HG03342 (cell line): Measurements from ENCODE around the gene ATM.
"Not testable (repeated sequence)": the region's sequence is repeated elsewhere in the genome, so short reads cannot be mapped to it uniquely, and the experiment has no call there.

Experiments
- ATAC-seq: cut with Tn5 transposase; IDR thresholded peaks from one replicate; pipeline ENCODE4 v1.9.1; 2021; ENCODE audit warnings: mild to moderate bottlenecking, moderate library complexity; ENCODE audit not compliant: unreplicated experiment

ATM gene

GRCh38 chr11:108221911-108222573 lies 825 bp upstream of the ATM start:
- ATAC-seq: no peak

GRCh38 chr11:108223348-108224149 lies 682 bp downstream of the ATM start:
- peak; percentile 29 for ATAC-seq

- no peak for ATAC-seq
Observed at GRCh38 chr11:108224366-108224765, 1.5 kb downstream of the ATM start.

- ATAC-seq: no peak
Observed at GRCh38 chr11:108224911-108225786, 2.3 kb downstream of the ATM start.

GRCh38 chr11:108226036-108226435 lies 3.2 kb downstream of the ATM start:
- no peak for ATAC-seq

DNA sequence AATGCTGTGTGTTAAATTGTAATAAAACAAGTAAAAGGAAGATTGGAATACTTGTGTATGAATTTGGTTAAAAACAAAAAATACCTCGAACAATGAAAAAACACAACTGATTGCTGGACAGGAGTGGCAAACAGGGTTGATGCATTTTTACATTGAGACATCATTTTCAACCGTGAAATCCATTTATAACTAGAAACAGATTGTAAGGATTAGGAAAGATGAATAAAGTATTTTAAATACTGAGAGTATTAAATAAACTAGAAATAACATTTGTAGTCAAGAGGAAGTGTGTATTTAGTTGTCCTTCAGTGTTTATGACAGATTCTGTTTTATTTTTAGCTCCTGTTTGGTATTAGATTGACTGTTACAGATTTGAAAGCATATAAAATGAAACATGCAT lies 5.4 kb downstream of the ATM start:
- no peak for ATAC-seq

GRCh38 chr11:108233277-108233945 lies 10.5 kb downstream of the ATM start:
- no peak for ATAC-seq

DNA sequence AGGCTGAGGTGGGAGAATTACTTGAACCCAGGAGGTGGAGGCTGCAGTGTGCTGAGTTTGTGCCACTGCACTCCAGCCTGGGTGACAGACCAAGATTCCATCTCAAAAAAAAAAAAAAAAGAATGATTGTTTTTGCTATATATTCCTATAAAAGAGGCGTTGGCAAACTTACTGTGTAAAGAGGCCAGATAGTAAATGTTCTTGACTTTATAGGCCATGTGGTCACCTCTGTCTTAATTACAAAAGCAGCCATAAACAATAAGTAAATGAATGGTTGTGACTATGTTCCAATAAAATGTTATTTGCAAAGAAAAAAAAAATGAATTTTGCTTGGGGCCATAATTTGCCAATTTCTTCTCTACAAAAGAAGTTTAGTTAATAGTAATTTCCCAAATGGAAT lies 12.3 kb downstream of the ATM start:
- no peak for ATAC-seq

- no peak for ATAC-seq
Observed at GRCh38 chr11:108235633-108236032, 12.8 kb downstream of the ATM start.

DNA sequence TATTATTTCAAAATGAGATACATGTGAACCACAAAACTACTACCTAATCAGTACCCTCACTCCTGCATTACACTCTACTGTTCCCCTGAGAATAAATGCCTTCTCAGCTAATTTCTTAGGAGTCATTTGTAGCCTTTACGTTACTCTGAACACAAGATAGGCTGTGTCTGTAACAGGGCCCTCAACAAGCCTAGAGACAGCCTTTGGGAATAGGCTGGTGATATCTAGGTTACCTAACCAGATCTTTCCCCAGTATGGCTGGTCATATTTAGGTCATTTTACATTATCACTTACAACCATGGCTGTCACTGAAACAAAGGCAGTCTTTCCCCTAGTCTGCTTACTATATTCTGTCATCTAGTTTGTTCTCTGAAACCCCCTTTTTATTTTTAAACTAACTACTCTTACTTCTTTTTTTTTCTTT lies 14.2 kb downstream of the ATM start:
- peak; percentile 53 for ATAC-seq

DNA sequence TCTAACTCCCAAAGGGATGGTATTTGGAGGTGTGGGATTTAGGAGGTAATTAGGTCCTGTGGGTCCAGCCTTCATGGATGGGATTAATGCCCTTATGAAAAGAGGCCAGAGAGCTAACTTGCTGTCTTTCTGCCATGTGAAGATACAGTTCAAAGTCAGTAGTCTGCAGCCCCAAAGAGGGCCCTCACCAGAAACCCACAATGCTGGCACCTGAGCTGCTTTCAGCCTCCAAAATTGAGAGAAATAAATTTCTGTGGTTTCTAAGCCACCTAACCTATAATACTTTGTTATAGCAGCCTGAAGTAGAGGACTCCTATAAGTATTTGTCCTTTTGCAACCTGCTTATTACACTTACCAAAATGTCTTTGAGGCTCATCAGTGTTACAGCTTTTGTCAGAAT lies 16.2 kb downstream of the ATM start:
- ATAC-seq: no peak

GRCh38 chr11:108241330-108242037 lies 18.6 kb downstream of the ATM start:
- no peak for ATAC-seq

- no peak for ATAC-seq
Observed at GRCh38 chr11:108242422-108242821, 19.6 kb downstream of the ATM start.

DNA sequence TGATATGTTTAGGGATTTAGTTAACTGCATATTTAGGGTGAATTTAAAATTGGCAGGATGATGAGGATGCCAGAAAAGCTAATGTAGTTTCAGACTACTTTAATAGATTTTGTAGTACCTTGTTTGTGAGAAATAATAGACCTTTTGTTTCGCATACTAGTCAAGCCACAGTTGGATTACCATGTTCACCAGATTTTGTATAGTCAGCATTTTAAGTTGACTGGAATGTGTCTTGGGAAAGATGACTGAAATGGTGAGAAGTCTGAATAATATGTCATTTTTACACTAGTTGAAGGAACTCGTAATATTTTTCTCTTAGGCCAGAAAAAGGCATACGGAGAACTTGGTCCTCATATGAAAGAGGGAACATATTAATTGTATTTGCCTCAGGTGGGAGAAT lies 23.4 kb downstream of the ATM start:
- no peak for ATAC-seq

- ATAC-seq: no peak
Observed at GRCh38 chr11:108246885-108247284, 24.0 kb downstream of the ATM start.

DNA sequence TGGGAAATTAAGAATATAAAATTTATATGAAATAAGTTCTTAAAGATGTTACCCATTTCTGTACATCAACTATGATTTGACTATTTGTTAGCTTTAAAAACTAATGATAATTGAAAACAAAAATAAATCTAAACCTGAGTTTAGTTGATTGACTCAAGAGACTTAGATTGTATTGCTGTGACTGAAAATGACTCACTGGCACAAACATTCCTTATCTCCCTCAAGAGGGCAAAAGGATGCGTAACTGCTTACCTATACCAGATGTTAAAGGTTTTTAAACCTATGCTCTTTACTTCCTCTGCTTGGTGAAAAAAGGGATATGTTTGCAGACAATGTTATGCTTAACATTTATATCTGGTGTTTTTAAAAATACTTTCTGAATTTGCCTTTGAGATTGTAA lies 30.3 kb downstream of the ATM start:
- ATAC-seq: no peak

GRCh38 chr11:108269583-108269982 lies 46.7 kb downstream of the ATM start:
- no peak for ATAC-seq

DNA sequence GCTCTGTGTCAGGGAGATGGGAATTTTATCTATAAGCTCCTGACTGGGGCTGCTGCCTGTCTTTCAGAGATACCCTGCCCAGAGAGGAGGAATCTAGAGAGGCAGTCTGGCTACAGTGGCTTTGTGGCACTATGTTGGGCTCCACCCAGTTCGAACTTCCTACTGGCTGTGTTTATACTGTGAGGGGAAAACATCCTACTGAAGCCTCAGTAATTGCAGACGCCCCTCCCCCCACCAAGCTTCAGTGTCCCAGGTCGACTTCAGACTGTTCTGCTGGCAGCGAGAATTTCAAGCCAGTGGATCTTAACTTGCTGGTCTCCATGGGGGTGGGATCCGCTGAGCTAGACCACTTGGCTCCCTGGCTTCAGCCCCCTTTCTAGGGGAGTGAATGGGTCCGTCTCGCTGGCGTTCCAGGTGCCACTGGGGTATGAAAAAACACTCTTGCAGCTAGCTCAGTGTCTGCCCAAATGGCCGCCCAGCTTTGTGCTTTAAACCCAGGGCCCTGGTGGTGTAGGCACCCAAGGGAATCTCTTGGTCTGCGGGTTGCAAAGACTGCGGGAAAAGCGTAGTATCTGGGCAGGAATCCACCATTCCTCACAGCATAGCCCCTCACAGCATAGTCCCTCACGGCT lies 54.2 kb downstream of the ATM start:
- not testable (repeated sequence) for ATAC-seq

- no peak for ATAC-seq
Observed at GRCh38 chr11:108278546-108278945, 55.7 kb downstream of the ATM start.

DNA sequence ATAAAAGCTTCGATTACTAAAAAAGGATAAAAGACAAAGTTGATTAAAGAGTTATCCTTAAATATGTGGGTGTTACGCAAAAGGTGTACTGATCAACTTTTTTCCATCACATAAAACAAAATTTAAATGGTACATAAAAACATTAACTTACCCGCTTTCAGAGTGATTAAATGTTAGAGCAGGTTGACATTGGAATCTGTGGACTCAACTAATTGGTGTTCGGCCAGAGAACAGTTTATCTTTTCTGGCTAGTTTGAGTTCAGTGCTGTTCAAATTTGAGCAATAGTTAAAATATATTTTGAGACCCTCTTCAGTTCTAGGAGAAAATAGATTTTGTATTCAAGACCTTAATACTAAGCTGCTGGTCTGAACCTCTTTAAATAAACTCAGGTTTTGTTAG lies 56.1 kb downstream of the ATM start:
- ATAC-seq: no peak
